HuH-7 (cell line): ENCODE data around the gene SULT1C4.
"Not testable (repeated sequence)": the region's sequence is repeated elsewhere in the genome, so short reads cannot be mapped to it uniquely, and the experiment has no call there.

Experiments
- DNase-seq: peaks from one replicate; pipeline ENCODE4 v3.0.0; 2011; ENCODE audit warnings: low spot score

The SULT1C4 gene

GRCh38 chr2:108377815-108378630 lies at the start of gene SULT1C4:
Gene SULT1C4, plus strand, starts transcription at chr2:108377954. Its CDS starts 384 bp downstream, at chr2:108378338.
- DNase-seq = peak; percentile 24

- no peak for DNase-seq
These were observed 48.0 kb upstream of the SULT1C4 start for GRCh38 chr2:108329771-108330170.

DNA sequence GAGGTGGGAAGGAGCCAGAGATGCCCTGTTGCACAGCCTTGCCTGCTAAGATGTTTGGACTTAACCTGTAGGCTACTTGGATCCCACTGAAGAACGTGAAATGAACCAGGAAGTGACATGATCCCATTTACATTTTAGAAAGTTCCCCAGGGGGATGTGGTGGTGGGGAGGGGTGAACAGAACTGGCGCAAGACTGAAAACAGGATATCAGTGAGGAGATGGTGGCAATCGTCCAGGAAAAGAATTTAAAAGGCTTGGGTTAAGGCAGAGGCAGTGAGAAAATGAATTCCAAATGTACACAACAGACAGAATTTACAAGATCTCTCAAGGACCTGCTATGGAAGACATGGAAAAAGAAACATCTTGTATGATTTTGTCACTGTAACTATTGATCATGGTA lies 46.8 kb upstream of the SULT1C4 start:
- DNase-seq = no peak

- no peak for DNase-seq
These were observed 31.8 kb upstream of the SULT1C4 start for GRCh38 chr2:108345951-108346350.

GRCh38 chr2:108346827-108347226 lies 30.9 kb upstream of the SULT1C4 start:
- no peak for DNase-seq

DNA sequence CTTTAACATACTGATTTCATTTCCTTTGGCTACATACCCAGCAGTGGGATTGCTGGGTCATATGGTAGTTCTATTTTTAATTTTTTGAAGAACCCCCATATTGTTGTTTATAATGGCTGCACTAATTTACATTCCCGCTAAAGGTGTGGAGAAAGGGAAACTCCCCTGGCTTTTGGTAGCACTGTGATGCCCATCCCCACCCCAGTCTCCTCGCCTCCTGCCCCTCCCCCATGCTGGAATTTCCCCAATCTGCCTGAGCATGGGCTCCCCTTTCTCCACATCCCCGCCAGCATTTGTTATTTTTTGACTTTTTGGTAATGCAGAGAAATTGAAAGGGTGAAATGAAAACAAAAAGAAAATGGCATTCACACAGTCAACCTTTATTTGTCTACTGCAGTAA lies 30.0 kb upstream of the SULT1C4 start:
- DNase-seq = no peak

DNA sequence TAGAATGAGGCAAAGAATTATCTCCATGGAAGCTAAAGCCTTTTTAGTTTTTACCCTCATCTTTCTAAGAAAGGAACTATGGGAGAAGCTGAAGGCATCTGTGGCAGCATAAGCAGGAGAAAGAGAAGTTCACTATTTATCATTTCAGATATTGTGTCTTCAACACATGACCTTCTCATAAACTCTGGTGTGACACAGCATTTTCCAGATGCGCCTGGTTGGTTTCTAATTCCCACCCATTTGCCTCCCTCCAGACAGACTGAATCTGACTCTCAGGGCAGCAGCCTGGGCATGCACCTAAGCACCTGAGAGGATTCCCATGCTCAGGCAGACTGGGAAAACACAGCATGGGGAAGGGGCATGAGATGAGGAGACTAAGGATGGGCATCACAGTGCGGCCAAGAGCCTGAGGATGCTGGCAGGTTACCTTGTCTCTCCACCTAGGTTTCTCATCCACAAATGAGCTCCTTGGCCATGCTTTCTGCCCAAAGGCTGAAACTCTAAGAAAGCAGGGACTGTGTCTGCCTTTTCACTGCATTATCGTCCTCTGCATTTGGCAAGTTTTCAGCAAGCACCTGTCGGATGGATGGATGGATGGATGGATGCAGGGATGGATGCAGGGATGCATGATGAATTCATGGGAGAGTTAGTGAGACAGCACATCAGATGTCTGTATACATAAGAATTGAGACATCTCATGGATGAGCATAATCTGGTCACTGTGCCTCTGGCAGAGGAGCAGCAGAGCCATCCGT lies 28.8 kb upstream of the SULT1C4 start:
- DNase-seq = no peak

- no peak for DNase-seq
These were observed 28.2 kb upstream of the SULT1C4 start for GRCh38 chr2:108349571-108349928.

- DNase-seq = no peak
These were observed 25.9 kb upstream of the SULT1C4 start for GRCh38 chr2:108351889-108352288.

GRCh38 chr2:108354136-108354535 lies 23.6 kb upstream of the SULT1C4 start:
- no peak for DNase-seq

DNA sequence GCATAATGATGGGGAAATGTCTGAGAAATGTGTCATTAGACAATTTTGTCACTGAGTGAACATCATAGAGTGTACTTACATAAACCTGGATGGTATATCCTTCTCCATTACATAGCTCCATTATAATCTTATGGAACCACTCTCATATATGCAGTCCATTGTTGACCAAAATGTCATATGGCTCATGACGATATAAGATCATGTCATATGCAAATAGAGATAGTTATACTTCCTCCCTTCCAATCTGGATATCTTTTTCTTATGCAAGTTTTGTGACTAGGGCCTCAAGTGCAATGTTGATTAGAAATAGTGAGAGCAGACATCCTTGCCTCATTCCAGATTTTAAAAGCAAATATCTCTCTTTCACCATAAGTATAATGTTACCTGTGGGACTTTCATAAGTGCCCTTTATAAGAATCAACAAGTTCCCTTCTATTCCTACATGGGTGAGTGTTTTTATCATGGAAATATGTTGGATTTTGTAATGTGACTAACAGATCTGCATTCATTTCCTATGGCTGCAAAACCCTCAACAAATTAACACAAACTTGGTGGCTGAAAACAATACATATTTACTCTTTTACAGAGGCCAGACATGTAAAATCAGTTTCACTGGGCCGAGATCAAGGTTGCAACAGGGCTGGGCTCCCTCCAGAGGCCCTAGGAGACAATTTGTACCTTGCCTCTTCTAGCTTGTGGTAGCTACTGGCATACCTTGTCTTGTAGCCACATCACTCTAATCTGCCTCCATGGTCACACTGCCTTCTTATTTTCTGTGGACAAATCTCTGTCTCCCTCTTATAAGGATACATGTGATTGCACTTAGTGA lies 21.6 kb upstream of the SULT1C4 start:
- no peak for DNase-seq

DNA sequence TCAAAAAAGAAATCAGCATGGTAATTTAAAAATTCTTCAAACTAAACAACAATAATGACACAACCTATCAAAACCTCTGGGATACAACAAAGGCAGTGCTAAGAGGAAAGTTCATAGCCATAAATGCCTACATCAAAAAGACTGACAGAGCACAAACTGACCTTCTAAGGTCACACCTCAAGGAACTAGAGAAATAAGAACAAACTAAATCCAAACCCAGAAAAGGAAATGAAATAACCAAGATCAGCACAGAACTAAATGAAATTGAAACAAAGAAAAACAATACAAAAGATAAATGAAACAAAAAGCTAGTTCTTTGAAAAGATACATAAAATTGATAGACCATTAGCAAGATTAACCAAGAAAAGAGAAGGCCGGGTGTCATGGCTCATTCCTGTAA lies 18.4 kb upstream of the SULT1C4 start:
- DNase-seq = not testable (repeated sequence)

DNA sequence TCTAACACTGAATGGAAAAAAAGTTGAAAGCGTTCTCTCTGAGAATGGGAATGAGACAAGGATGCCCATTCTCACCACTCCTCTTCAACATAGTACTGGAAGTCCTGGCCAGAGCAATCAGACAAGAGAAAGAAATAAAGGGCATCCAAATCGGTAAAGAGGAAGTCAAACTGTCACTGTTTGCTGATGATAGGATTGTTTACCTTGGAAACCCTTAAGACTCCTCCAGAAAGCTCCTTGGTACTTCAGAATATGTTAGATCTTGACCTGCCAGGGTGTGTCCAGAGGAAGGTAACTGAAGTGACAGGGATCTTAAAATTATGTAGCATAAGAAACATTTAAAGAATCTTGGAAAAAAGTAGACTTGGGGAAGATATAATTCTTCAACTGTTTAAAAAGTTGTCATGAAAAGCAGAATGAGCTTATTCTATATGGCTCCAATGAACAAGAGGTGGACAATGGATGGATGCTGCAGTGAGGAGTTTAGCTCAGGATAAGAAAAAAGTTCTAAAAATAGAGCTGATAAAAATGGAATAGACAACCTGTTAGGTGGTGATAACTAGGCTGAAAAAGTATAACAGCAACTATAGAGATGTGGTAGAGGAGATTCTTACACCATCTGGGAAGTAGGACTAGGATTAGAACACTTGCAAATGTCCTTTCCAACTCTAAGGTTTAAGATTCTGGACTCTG lies 16.8 kb upstream of the SULT1C4 start:
- no peak for DNase-seq

- no peak for DNase-seq
These were observed 14.5 kb upstream of the SULT1C4 start for GRCh38 chr2:108363024-108363907.

DNA sequence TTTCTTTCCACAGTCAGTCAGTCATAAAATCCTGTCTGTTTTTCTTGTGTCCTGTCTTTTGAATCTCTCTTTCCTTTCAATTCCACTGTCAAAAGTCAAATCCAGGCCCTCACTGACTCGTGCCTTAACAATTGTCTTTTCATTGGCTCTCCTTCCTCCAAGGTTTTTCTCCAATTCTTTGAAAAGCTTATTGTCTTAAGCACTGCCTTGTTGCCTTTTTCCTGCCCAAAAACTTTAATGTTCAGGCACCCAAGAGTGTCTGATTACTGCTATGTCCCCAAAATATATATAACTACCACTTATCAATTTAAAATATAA lies 13.9 kb upstream of the SULT1C4 start:
- DNase-seq = no peak

DNA sequence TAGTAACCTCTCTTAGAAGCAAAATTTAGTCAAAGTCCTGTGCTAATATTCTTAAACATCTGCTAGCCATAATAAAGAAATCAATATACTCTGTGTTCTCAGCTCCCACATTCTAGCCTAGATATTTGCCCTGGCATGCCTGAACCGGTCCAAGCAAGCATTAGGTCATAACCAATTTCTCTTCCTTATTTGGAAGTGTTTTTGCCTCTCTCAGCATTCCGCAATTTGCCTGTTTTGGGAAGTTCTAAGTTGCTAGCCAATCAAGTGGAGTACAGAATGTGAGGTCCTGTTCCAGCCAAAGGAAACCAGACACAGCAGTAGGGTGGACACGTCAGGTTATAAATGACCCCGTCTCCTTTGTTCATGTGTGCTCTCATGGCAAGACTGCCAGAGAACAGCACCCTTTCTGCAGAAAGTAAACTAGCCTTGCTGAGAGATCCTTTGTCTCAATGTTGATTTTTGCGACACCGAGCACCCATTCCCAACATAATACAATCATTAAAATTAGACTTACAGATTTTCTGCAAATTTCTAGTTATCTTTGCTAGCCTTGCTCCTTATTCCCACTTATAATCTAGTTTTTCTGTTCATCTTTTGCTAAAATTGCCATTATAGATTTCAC lies 13.0 kb upstream of the SULT1C4 start:
- no peak for DNase-seq

GRCh38 chr2:108365656-108366055 lies 12.1 kb upstream of the SULT1C4 start:
- no peak for DNase-seq

DNA sequence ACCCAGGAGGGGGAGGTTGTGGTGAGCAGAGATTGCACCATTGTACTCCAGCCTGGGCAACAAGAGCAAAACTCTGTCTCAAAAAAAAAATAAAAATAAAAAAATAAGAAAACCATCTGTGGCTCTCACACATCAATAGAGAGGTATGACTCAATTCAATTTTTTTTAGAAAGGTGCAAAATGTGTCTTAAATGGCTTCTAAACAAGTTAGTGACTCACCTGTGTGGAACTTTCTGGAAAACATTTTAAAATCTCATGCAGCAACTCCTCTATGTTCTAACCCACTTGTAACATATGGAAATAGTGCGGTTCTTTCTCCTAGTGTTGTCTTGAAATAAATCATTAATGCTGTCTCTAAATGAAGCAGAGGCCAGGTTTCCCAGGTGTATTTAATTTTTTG lies 10.7 kb upstream of the SULT1C4 start:
- DNase-seq = no peak

DNA sequence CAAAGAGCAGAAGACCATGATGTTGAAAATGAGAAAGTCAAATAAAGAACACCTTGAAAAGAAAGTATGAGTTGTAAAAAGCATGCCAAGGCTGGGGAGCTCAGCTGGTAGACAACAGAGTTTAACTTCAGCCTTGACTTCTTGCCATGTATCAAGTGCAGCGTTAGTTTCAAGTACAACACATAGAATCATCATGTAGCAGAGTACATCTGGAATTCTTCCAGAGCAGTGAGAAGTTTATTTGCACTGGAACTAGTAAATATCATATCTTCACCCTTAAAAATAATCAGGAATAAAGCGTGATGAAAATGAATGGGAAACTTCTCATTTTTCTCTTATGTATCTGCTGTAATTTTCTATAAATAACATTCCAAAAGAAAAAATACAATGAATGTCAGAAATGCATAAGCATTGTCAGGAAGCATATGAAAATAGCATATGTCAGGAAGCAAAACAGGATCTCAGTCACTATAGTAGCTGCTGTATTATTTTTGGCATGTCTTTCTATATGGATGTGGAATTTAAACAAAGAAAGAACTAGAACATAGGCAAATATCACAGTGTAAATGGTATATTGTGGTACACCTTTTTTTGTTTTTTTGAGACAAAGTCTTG lies 10.1 kb upstream of the SULT1C4 start:
- DNase-seq = no peak

- no peak for DNase-seq
These were observed 8.6 kb upstream of the SULT1C4 start for GRCh38 chr2:108369153-108369552.
